Activated CD8-positive, alpha-beta memory T cell treated with anti-CD3 and anti-CD28 coated beads for 1 hour (primary cell): ENCODE measurements around the gene CCDC86.
"Not testable (repeated sequence)": the region's sequence is repeated elsewhere in the genome, so short reads cannot be mapped to it uniquely, and the experiment has no call there.

Experiments
- DNase-seq, 2 donors: peaks; one replicate each; pipeline ENCODE4 v3.0.0-alpha.2; 2020; ENCODE audit warnings: low read depth in 1 of 2; ENCODE audit errors: extremely low read depth in 1 of 2

The CCDC86 gene, protein sequence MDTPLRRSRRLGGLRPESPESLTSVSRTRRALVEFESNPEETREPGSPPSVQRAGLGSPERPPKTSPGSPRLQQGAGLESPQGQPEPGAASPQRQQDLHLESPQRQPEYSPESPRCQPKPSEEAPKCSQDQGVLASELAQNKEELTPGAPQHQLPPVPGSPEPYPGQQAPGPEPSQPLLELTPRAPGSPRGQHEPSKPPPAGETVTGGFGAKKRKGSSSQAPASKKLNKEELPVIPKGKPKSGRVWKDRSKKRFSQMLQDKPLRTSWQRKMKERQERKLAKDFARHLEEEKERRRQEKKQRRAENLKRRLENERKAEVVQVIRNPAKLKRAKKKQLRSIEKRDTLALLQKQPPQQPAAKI

GRCh38 chr11:60841797-60842667 lies at the start of gene CCDC86:
CCDC86 (plus strand) TSS chr11:60842113; CDS start chr11:60842125, 12 bp downstream.
- peak; percentile 97 to 98 for DNase-seq

GRCh38 chr11:60792521-60792920 lies 49.4 kb upstream of the CCDC86 start:
- DNase-seq, result no peak

DNA sequence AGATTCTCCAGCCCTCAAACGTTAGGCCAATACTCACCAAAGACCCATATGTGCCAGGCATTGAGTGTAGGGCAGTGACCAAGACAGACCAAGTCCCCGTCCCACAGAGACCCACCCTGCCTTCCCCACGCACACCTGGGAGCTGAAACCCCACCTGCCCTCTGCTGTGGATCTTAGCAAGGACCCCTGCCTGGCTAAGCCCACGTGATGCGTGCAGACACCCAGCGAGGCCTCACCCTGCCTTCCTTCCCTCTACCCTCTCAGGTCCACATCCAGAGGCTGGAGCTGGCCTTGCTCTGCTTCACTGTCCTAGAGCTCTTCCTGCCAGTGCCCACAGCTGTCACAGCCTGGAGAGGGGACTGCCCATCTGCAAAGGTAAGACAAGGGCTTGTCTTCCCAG lies 46.6 kb upstream of the CCDC86 start:
- no peak for DNase-seq

DNA sequence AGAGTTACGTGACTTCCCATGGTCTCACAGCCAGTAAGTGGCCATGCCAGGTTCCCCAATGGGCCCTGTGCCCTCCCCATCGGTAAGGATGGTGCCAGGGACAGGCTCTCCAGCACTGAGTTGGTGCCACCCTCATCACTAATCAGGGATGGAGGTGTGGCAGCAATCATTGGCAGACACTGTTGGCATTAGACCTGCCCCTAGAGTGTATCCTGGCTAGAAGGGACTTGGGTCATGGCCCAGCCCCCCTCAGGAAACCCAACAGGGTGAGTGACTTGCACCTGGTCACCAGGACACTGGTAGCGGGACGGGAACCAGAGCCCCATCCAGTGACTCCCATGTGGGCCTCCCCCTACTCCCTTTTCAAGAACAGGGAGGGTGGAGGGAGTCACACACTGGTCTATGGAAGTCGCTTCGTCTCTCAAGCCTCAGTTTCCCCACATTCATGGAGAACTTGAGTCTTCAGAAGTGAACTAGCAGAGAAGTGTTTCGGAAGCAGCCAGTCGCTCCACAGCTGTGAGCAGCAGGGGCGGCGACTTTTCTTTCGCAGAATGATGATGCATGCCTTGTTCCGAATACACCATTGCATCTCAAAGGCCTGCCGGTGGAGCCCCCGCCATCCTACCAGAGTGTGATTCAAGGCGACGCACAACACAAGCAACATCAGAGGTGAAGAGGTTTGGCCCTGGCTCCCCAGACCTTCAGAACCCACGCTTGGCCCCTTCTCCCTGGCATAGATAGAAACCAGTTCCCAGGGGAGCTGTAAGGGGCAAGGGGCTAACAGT lies 43.9 kb upstream of the CCDC86 start:
- no peak for DNase-seq

DNA sequence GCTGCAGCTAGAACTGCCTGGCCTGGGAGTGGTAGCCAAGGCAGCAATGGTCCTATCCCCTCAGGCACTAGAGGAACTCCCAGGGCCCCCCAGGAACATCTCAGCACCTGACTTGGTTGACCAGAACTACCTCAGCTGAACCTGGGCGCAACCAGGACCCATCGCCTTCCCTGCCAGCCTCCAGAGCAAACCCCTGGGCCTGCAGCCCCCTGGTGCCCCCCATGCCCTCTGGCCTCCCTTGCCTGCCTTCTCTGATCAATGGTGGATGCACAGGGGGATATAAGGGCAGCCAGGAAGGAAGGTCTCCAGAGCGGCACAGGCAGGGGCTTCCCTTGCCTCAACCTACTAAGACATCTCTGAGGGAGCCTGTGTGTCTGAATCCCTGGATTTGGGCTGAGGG lies 43.3 kb upstream of the CCDC86 start:
- DNase-seq, result no peak

DNA sequence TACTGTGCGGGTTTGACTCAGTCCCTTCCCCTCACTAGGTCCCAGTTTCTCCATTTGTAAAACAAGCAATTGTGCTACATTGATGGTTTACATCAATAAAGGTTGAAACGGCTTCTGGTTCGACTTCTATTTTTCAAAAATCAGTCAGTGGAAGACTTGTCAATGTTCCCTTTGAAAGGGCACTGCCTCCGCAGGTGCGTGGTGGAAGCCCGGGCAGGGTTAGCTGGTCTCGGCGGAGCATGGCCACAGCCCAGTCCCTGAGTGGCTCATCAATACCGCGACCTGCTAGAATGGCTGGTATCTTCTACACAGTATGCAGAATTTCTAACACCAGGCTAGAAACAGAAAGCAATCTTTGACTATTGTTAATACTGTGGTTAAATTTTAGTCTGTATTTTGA lies 40.7 kb upstream of the CCDC86 start:
- DNase-seq, result no peak

GRCh38 chr11:60803273-60803936 lies 38.5 kb upstream of the CCDC86 start:
- no peak for DNase-seq

GRCh38 chr11:60809249-60809648 lies 32.7 kb upstream of the CCDC86 start:
- no peak for DNase-seq

DNA sequence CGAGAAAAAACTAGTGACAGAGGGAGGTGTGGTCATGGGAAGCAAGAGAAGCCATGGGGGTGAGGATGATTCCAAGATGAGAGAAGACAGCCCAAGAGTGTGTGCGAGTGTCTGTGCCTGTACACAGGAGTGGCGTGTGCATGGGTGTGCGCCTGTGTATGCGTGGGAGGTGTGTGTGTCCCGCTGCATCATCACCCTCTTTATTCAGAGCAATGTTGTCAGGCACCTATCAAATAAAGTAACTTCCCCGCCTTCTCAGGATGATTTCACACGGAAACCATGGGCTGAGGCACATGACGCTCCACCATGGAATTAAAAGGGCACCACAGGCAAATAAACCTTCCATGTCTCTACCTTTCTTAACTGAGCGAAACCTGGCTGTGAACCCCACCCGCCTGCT lies 32.2 kb upstream of the CCDC86 start:
- DNase-seq, result no peak

DNA sequence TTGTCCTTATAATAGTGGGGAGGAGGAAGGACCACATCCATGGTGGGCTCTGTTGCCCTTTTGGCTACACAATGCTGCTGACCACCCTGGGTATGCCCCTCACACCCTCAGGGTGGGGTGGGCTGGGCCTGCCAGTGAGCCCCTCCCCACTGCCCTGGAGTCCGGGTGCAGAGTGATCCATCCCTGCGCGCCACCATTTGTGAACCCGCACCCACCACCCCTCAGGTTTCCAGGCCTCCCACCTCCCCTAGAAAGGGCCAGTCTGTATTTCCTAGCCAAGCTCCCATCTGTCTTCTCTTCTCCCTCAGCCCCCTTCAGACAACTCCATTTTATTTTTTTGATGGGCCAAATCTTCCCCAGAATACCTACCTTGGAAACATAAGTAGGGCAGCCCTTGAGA lies 31.8 kb upstream of the CCDC86 start:
- DNase-seq, result no peak

DNA sequence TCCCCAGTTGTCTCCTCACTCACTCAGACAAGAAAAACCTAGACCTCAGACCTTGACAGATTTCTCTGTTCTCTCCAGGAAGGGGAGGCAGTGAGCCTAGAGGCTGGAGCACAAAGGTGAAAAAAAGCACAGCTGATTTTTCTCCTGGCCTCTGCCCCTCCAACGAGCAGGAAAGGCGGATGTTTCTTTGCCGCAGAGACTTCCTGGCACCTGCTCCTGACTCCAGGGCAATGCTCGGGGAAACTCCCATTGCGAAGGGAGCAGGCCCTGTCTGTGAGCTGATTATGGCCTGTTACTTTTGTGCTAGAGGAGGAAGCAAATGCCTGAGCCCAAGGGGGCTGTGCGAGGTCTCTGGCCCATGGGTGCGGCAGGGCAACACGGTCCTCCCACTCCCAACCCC lies 31.3 kb upstream of the CCDC86 start:
- no peak for DNase-seq

- DNase-seq, result no peak
Observed at GRCh38 chr11:60813324-60813723, 28.6 kb upstream of the CCDC86 start.

GRCh38 chr11:60814112-60814511 lies 27.8 kb upstream of the CCDC86 start:
- no peak for DNase-seq

DNA sequence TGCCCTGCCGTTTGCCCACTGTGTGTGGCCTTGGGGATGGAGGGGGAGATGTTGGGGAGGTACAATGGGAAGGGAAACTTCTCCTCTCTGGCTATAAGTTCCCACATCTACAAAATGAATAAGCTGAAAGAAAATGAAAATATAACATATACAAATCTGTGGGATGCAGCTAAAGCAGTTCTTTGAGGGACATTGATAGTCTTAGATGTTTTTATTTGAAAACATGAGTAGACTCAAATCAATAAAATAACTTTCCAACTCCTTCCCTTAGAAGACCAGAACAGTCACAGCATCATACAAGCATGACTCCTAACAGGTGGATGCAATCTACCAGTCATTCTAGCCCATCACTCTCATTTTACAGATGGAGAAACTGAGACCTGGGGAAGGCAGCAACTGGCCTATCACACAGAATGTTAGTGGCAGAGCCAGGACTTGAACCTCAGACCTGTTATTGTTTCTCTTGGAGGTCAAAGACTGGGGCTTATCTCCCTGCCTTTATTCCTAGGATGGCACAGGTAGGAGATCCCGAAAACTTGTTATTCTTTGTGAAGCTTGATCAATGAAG lies 25.2 kb upstream of the CCDC86 start:
- no peak for DNase-seq

DNA sequence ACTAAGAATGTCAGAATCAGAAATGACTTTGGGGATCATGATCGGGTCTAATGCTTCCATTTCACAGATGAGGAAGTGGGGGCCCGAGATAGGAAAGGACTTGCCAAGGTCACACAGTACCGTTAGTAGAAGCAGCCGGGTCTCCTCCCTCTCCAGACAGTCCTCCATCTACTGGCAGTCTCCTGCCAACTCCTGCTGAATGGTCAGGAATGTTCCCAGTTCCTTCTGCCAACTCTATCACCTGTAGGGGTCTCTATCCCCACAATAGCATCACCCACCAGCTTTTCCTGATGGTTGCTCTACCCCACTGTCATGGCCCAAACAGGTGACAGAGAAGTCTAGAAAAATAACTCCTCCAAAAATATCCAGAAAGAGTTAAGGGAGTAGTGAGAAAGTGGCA lies 23.9 kb upstream of the CCDC86 start:
- no peak for DNase-seq

DNA sequence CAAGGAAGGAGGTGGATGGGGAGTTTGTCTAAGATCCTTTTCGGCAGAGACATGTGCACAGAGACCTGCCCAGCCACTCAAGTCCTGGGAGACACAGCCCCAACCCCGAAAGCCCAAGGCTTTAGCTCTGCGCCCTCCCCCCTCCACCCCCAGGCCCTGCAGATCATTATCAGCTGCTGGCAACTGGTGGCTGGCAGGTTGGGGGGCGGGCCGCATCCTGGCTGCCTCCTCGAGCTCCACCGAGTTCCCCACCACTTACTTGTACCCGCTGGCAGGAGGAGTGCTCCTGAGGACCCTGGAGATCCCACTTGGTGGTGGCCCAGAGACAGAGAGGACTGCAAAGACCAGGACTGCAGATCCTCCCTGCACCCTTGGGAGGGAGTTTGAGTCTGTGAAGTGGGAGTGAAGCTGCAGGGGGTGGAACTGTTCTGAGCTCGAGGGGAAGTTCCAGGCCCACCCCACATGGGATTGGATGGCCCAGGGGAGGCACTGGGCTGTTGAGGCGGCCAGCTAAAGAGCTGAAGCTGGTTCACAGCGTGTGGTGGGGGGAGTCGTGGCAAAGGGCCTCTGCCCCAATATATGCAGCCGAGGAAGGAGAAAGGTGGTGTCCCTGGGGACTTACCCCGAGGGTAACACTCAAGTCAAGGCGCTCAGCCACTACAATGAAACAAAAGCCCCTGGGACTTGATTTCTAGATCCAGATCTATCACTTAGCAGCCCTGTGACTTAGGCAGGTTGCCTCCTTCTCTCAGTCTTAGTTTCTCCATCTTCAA lies 19.9 kb upstream of the CCDC86 start:
- no peak for DNase-seq

DNA sequence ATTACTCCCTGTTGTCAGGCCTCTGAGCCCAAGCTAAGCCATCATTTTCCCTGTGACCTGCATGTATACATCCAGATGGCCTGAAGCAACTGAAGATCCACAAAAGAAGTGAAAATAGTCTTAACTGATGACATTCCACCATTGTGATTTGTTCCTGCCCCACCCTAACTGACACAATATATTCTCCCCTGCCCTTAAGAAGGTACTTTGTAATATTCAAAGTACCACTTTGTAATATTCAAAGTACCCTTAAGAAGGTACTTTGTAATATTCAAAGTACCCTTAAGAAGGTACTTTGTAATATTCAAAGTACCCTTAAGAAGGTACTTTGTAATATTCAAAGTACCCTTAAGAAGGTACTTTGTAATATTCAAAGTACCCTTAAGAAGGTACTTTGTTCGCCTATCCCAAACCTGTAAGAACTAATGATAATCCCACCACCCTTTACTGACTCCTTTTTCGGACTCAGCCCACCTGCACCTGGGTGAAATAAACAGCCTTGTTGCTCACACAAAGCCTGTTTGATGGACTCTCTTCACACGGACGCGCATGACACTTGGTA lies 18.1 kb upstream of the CCDC86 start:
- not testable (repeated sequence) for DNase-seq

GRCh38 chr11:60825118-60825517 lies 16.8 kb upstream of the CCDC86 start:
- no peak for DNase-seq

- no peak for DNase-seq
Observed at GRCh38 chr11:60825790-60826189, 16.1 kb upstream of the CCDC86 start.
